ENCODE data around the gene RTP5. TPM values are rescaled to one million over a fixed set of nuclear protein-coding genes. Genes with fewer than 3 reads are reported as not detected.
A peak's percentile ranks its signal among the peaks of the same experiment; 100 is the strongest.

The RTP5 gene
- total and polyA plus RNA-seq, 8 donors: 0.02 to 0.19 TPM; not detected in 6

DNA sequence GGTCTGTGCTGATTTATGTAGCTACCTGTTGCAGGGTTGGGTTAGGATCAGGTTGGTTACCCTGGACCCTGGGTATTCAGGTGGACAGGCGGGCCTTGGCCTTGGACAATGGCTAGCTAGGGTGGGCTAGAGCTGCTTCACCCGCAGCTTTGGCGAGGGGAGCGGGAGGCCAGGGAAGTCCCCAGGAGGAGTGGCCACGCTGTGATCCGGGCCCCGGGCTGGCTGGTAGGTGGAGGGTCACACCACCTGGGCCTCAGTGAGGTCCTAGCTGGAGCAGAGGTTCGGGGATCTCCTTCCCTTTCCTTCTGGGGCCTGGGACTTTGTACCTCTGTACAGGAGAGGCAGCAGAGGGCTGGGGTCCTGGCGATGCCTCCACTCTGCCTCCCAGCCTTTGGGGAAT, 9.8 kb downstream of the RTP5 start:
- Histone ChIP-seq H3K4me1 (peaks cover 0 to 13% (median 0%) of the 10 kb centered on the region in 3 donors), H3K27ac (no peak overlapping the region), H3K4me3 (no peak overlapping the region), H3K36me3 (no peaks in the 10 kb centered on the region), H3K9me3 (no peaks in the 10 kb centered on the region), H3K27me3 (no peaks in the 10 kb centered on the region)
- intact Hi-C loops (cut with DNase I): no loop called here
- 89 to 91% methylated on average over 8 to 9 of the region's 9 CpGs for WGBS, 2 donors
- FAIRE-seq: no peak
- no peak for ATAC-seq
- no peak for TF ChIP-seq CTCF (IDR thresholded peaks at IDR 0.05)
- DNase-seq: peak in 3 of 6 donors; percentile 33 to 80 (median 60)

- FAIRE-seq (no peak), ATAC-seq (no peak), DNase-seq (peak in 5 of 6 donors; percentile 37 to 75 (median 53))
- H3K27me3 ChIP-seq: no peaks in the 10 kb centered on the region
- no peak for TF ChIP-seq CTCF (IDR thresholded peaks at IDR 0.05)
- no peaks in the 10 kb centered on the region for H3K36me3 ChIP-seq
- peak overlapping the region in 3 of 4 donors; percentile 37 to 60 (median 46) for H3K4me3 ChIP-seq
- WGBS, 2 donors: 84 to 85% methylated on average over 16 of the region's 16 CpGs
- intact Hi-C loops (cut with DNase I): no loop called here
- peak overlapping the region in 3 of 4 donors; percentile 50 to 75 (median 58) for H3K27ac ChIP-seq
- peaks cover 0 to 13% (median 0%) of the 10 kb centered on the region in 3 donors for H3K4me1 ChIP-seq
- H3K9me3 ChIP-seq: no peaks in the 10 kb centered on the region
Measured at GRCh38 chr2:241880311-241881073, 11.0 kb downstream of the RTP5 start.

- ATAC-seq (peak; percentile 42 to 52 (median 48)), FAIRE-seq (no peak), DNase-seq (peak; percentile 81 to 93 (median 88))
- Histone ChIP-seq H3K36me3 (no peaks in the 10 kb centered on the region), H3K4me1 (peaks cover 0 to 13% (median 0%) of the 10 kb centered on the region in 3 donors), H3K27me3 (no peaks in the 10 kb centered on the region), H3K4me3 (peak overlapping the region; percentile 8 to 60 (median 26)), H3K27ac (peak overlapping the region; percentile 96 to 98 (median 96)), H3K9me3 (no peaks in the 10 kb centered on the region)
- intact Hi-C loops (cut with DNase I): no loop called here
- 2 to 4% methylated on average over 23 of the region's 23 CpGs for WGBS, 2 donors
- no peak for TF ChIP-seq CTCF (IDR thresholded peaks at IDR 0.05)
Measured at GRCh38 chr2:241882091-241882625, 12.6 kb downstream of the RTP5 start.

GRCh38 chr2:241884951-241885290, 15.4 kb downstream of the RTP5 start:
- TF ChIP-seq CTCF (IDR thresholded peaks at IDR 0.05): no peak
- Histone ChIP-seq H3K36me3 (no peaks in the 10 kb centered on the region), H3K4me1 (peaks cover 2 to 17% (median 7%) of the 10 kb centered on the region in 3 donors), H3K27me3 (no peaks in the 10 kb centered on the region), H3K27ac (peak overlapping the region; percentile 23 to 97 (median 96)), H3K4me3 (peak overlapping the region in 2 of 4 donors; percentile 38 to 60), H3K9me3 (no peaks in the 10 kb centered on the region)
- DNase-seq (peak in 1 of 6 donors; percentile 55), ATAC-seq (no peak), FAIRE-seq (no peak)
- intact Hi-C loops (cut with DNase I): no loop called here
- 40 to 53% methylated on average over 8 of the region's 8 CpGs for WGBS, 2 donors
